KG1 (cell line): ENCODE measurements around the gene KCNAB1.
"Not testable (repeated sequence)": the region's sequence is repeated elsewhere in the genome, so short reads cannot be mapped to it uniquely, and the experiment has no call there.

ENCODE experiments used
- DNase-seq: peaks from one replicate; lab custom pipeline; 2025; lab: John Stamatoyannopoulos, UW

Gene KCNAB1

GRCh38 chr3:156273111-156273694 is 152.8 kb downstream of the KCNAB1 start:
- no peak for DNase-seq

- DNase-seq = no peak
Measured at GRCh38 chr3:156274791-156275190, 154.4 kb downstream of the KCNAB1 start.

GRCh38 chr3:156284637-156285036 is 164.3 kb downstream of the KCNAB1 start:
- not testable (repeated sequence) for DNase-seq

- no peak for DNase-seq
Measured at GRCh38 chr3:156285626-156286025, 165.2 kb downstream of the KCNAB1 start.

GRCh38 chr3:156290924-156291271 is 170.5 kb downstream of the KCNAB1 start:
- DNase-seq = no peak

GRCh38 chr3:156291272-156292123 is 171.1 kb downstream of the KCNAB1 start:
- no peak for DNase-seq

- no peak for DNase-seq
Measured at GRCh38 chr3:156293566-156293965, 173.2 kb downstream of the KCNAB1 start.

- DNase-seq = no peak
Measured at GRCh38 chr3:156297582-156297981, 177.2 kb downstream of the KCNAB1 start.

GRCh38 chr3:156298014-156298413 is 177.6 kb downstream of the KCNAB1 start:
- no peak for DNase-seq

GRCh38 chr3:156298938-156299337 is 178.6 kb downstream of the KCNAB1 start:
- no peak for DNase-seq

- no peak for DNase-seq
Measured at GRCh38 chr3:156299569-156299968, 179.2 kb downstream of the KCNAB1 start.

- no peak for DNase-seq
Measured at GRCh38 chr3:156300371-156300770, 180.0 kb downstream of the KCNAB1 start.

GRCh38 chr3:156300929-156301840 is 180.8 kb downstream of the KCNAB1 start:
- no peak for DNase-seq

GRCh38 chr3:156303001-156303707 is 182.8 kb downstream of the KCNAB1 start:
- no peak for DNase-seq

GRCh38 chr3:156304406-156304805 is 184.0 kb downstream of the KCNAB1 start:
- no peak for DNase-seq

GRCh38 chr3:156305672-156306071 is 185.3 kb downstream of the KCNAB1 start:
- no peak for DNase-seq

- no peak for DNase-seq
Measured at GRCh38 chr3:156307704-156308103, 187.3 kb downstream of the KCNAB1 start.

- DNase-seq = no peak
Measured at GRCh38 chr3:156311431-156311830, 191.1 kb downstream of the KCNAB1 start.

- no peak for DNase-seq
Measured at GRCh38 chr3:156311930-156312329, 191.6 kb downstream of the KCNAB1 start.

- no peak for DNase-seq
Measured at GRCh38 chr3:156316076-156316475, 195.7 kb downstream of the KCNAB1 start.

- DNase-seq = no peak
Measured at GRCh38 chr3:156317462-156318074, 197.2 kb downstream of the KCNAB1 start.

- DNase-seq = no peak
Measured at GRCh38 chr3:156321945-156322344, 201.6 kb downstream of the KCNAB1 start.
